ENCODE measurements around the gene QRICH1. TPM values are rescaled to one million over a fixed set of nuclear protein-coding genes. Genes with fewer than 3 reads are reported as not detected.

Gene QRICH1
- total RNA-seq, 1 donor from 2014 or later = 39.2 TPM

DNA sequence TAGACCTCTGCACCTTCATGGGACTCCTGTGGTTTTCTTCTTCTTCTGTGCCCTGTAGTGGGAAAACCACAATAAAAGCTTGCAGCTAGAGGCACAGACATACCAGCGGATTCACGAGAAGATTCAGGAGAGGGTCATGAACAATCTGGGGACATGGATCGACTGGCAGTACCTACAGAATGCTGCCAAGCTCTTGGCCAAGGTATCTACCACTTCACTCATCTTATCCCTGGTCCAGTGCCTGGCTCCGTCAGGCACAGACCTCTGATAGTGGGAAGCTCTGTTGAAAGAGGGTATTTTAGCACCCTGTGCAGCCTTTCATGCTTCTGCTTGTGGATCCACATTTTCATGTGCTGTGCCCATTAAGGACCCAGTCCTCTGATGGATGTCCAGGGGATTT is 113.6 kb downstream of the QRICH1 start:
- FAIRE-seq (peak; percentile 91), DNase-seq (ENCODE audit: low read depth) (no peak)
- H3K27me3 ChIP-seq (ENCODE audit: control insufficient read depth, insufficient read depth, low read length) = no peaks in the 10 kb centered on the region
- peaks cover 27% of the 10 kb centered on the region for H3K36me3 ChIP-seq (ENCODE audit: control insufficient read depth, insufficient read depth, low read length)
- no peak overlapping the region for H3K4me3 ChIP-seq (ENCODE audit: low read depth, low read length)
- TF ChIP-seq, protein P1, sequence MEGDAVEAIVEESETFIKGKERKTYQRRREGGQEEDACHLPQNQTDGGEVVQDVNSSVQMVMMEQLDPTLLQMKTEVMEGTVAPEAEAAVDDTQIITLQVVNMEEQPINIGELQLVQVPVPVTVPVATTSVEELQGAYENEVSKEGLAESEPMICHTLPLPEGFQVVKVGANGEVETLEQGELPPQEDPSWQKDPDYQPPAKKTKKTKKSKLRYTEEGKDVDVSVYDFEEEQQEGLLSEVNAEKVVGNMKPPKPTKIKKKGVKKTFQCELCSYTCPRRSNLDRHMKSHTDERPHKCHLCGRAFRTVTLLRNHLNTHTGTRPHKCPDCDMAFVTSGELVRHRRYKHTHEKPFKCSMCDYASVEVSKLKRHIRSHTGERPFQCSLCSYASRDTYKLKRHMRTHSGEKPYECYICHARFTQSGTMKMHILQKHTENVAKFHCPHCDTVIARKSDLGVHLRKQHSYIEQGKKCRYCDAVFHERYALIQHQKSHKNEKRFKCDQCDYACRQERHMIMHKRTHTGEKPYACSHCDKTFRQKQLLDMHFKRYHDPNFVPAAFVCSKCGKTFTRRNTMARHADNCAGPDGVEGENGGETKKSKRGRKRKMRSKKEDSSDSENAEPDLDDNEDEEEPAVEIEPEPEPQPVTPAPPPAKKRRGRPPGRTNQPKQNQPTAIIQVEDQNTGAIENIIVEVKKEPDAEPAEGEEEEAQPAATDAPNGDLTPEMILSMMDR (IDR thresholded peaks at IDR 0.05; ENCODE audit: insufficient read depth, low read length, severe bottlenecking) = no peak

Other genes starting within 250 kb of the QRICH1 start
- gene PRKAR2A, start 246.2 kb downstream of the QRICH1 start, total RNA-seq = 28.7 and 32.9 TPM in 2 replicates
- 9.5 and 11.8 TPM in 2 replicates for gene SLC25A20, start 195.2 kb downstream of the QRICH1 start, total RNA-seq
- gene ARIH2, start 175.2 kb downstream of the QRICH1 start, total RNA-seq = 119 and 124 TPM in 2 replicates
- gene P4HTM, start 103.8 kb downstream of the QRICH1 start, total RNA-seq = 15.8 and 28.7 TPM in 2 replicates
- 31.5 and 61.1 TPM in 2 replicates for gene WDR6, start 86.7 kb downstream of the QRICH1 start, total RNA-seq
- gene DALRD3, start 75.5 kb downstream of the QRICH1 start, total RNA-seq = 34.2 and 44.0 TPM in 2 replicates
- gene NDUFAF3, start 72.0 kb downstream of the QRICH1 start, total RNA-seq = 36.3 and 58.9 TPM in 2 replicates
- gene IMPDH2, start 64.7 kb downstream of the QRICH1 start, total RNA-seq = 270 and 478 TPM in 2 replicates
- gene QARS1, start 10.7 kb upstream of the QRICH1 start, total RNA-seq = 138 and 232 TPM in 2 replicates
- gene USP19, start 26.8 kb upstream of the QRICH1 start, total RNA-seq = 39.5 and 44.4 TPM in 2 replicates
- 174 and 189 TPM in 2 replicates for gene LAMB2, start 39.0 kb upstream of the QRICH1 start, total RNA-seq
- 19.1 and 19.5 TPM in 2 replicates for gene CCDC71, start 72.3 kb upstream of the QRICH1 start, total RNA-seq
- gene KLHDC8B, start 77.5 kb upstream of the QRICH1 start, total RNA-seq = 37.9 and 95.5 TPM in 2 replicates
- gene C3orf62, start 183.2 kb upstream of the QRICH1 start, total RNA-seq = 0.79 and 1.8 TPM in 2 replicates
- gene USP4, start 246.0 kb upstream of the QRICH1 start, total RNA-seq = 25.5 and 28.5 TPM in 2 replicates